Small intestine (tissue), 7 donors: ENCODE data around the gene ABI2. TPM values are rescaled to one million over a fixed set of nuclear protein-coding genes. Genes with fewer than 3 reads are reported as not detected.
A peak's percentile ranks its signal among the peaks of the same experiment; 100 is the strongest.

Experiments
- DNase-seq, 2 donors: peaks; one replicate each; pipeline versions ENCODE4 v3.0.0 to v3.0.0-alpha.2; 2013
- FAIRE-seq: peaks from 2 replicates; lab custom pipeline; 2012; peaks lifted over from hg19 to GRCh38; lab: Jason Lieb, UNC
- H3K27ac ChIP-seq, 3 donors: one replicate each; pipeline ENCODE4 v1.5.1; 2013; ENCODE audit warnings: low read length in 2 of 3, mild to moderate bottlenecking in 2 of 3, control low read depth in 1 of 3, inconsistent platforms in 1 of 3, low read depth in 1 of 3, moderate library complexity in 1 of 3
- H3K27me3 ChIP-seq, 3 donors: one replicate each; pipeline ENCODE4 v1.6.1; 2013; ENCODE audit warnings: low read length in 3 of 3, inconsistent platforms in 1 of 3; ENCODE audit not compliant: control insufficient read depth in 3 of 3, insufficient read depth in 3 of 3
- H3K36me3 ChIP-seq, 3 donors: one replicate each; pipeline ENCODE4 v1.6.1; 2013; ENCODE audit warnings: low read length in 3 of 3, inconsistent platforms in 1 of 3, low read depth in 1 of 3, mild to moderate bottlenecking in 1 of 3, moderate library complexity in 1 of 3; ENCODE audit not compliant: control insufficient read depth in 3 of 3, insufficient read depth in 2 of 3
- H3K4me1 ChIP-seq, 3 donors: one replicate each; pipeline ENCODE4 v1.6.1; 2013; ENCODE audit warnings: low read length in 2 of 3, inconsistent platforms in 1 of 3, low read depth in 1 of 3, mild to moderate bottlenecking in 1 of 3, moderate library complexity in 1 of 3; ENCODE audit not compliant: control insufficient read depth in 3 of 3, insufficient read depth in 2 of 3
- H3K4me3 ChIP-seq, 3 donors: one replicate each; pipeline ENCODE4 v1.5.1; 2013; ENCODE audit warnings: low read length in 3 of 3, control low read depth in 1 of 3, inconsistent platforms in 1 of 3, low read depth in 1 of 3, mild to moderate bottlenecking in 1 of 3, moderate library complexity in 1 of 3
- H3K9me3 ChIP-seq, 2 donors: one replicate each; pipeline ENCODE4 v1.6.1; 2013; ENCODE audit warnings: low read depth in 1 of 2, low read length in 1 of 2; ENCODE audit not compliant: control insufficient read depth in 2 of 2, insufficient read depth in 1 of 2
- WGBS, 3 donors: extraction: QIAGEN DNeasy Blood & Tissue Kit; methylation state at CpG; one replicate each; pipeline ENCODE4 v1.1.7; 2013; 5-methylcytosine and 5-hydroxymethylcytosine counted together
- polyA plus RNA-seq, 4 donors: library from polyadenylated mRNA; stranded (reverse) in 3 of 4; unstranded in 1 of 4; fragments of 200-250 nt in 3 of 4; fragments of 120-200 nt in 1 of 4; gene quantifications; one replicate each; pipeline versions ENCODE4 v1.2.1 to v1.2.3, GENCODE V29; 2013
- donor health status: healthy with polysubstance abuse.
- donor health status: control.
- donor health status: control.
- donor health status: Bipolar disorder and iron deficiency.
- donor health status: healthy.

ABI2 gene
- polyA plus RNA-seq, 4 donors = 0.67 to 21.1 (median 11.8) TPM

DNA sequence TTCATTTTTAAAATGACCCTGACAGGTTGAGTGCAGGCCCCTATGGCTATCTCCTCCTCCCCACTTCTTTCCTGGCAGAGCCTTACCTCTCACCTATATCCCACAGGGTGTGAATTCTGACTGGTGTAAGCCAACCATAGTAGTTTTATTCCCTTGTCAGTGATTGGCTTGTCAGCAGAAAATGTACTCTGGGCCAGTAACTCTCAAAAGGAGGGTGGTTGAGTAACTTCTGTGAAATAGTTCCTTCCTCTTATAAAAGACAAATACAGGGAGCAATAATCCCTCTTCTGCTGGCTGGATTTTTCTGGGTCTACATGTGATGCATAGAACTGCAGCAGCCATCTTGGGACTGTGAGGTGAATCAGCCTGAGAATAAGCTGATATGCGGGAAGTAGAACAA, 123.5 kb downstream of the ABI2 start:
- FAIRE-seq (no peak), DNase-seq (no peak)
- 95 to 97% (median 96%) methylated on average over 1 of the region's 1 CpG for WGBS, 3 donors
- H3K27me3 ChIP-seq = no peaks in the 10 kb centered on the region
- H3K9me3 ChIP-seq = no peaks in the 10 kb centered on the region
- H3K4me1 ChIP-seq = peaks cover 0 to 7% (median 3%) of the 10 kb centered on the region in 3 donors
- peaks cover 2 to 13% (median 2%) of the 10 kb centered on the region in 3 donors for H3K36me3 ChIP-seq
- H3K4me3 ChIP-seq = no peak overlapping the region
- no peak overlapping the region for H3K27ac ChIP-seq

DNA sequence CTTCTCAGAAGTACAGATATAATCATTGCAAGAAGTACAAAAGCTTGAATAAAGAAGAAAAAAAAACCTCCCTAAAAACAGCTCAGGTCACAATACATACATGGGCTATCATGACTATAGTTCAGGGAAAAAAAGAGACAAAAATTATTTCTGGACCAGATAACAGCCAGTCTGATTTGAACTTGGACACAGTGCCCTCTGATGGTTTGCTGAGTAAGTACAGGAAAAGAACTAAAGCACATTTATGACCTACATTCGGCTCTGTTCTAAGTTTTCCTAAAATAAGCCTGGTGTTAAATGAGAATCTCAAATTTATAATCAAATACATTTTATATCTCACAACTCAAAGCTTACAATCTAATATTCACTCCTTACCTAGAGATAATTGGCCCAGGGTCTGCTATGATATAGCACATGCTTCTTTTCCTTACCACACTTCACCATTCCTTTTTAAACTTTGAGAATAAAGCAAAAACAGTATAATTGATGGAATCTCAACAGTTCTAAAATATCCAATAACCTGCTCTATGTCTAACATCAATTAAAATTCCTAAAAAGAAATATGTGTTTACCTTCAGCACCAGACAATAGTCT, 125.8 kb downstream of the ABI2 start:
- Histone ChIP-seq H3K27ac (no peak overlapping the region), H3K9me3 (no peaks in the 10 kb centered on the region), H3K4me1 (peaks cover 0 to 7% (median 3%) of the 10 kb centered on the region in 3 donors), H3K4me3 (no peak overlapping the region), H3K27me3 (no peaks in the 10 kb centered on the region), H3K36me3 (peaks cover 0 to 21% (median 2%) of the 10 kb centered on the region in 3 donors)
- peak; percentile 62 to 64 for DNase-seq
- 0 to 8% (median 4%) methylated on average over 1 of the region's 1 CpG for WGBS, 3 donors
- FAIRE-seq = peak; percentile 26

DNA sequence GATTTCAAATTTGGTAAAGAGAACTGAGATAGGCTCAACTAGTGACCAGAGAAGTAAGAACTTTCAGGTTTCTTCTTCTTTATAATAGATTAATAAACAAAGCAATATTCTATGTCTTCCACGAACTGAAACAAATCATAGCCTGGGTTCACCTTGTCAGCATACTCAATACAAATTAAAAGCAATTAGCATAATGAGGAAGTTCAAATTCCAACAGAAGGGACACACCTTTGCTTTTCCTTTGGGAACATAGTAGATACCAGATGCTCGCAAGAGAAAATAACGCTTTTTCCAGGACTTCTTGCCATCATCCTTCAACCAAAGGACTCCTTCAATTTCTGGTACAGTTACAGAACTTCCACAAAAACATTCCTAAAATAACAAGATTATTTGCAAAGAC, 127.0 kb downstream of the ABI2 start:
- H3K27me3 ChIP-seq = no peaks in the 10 kb centered on the region
- H3K4me3 ChIP-seq = peak overlapping the region in 1 of 3 donors; percentile 7
- H3K4me1 ChIP-seq = peaks cover 0 to 7% (median 3%) of the 10 kb centered on the region in 3 donors
- DNase-seq (peak; percentile 21 to 89), FAIRE-seq (peak; percentile 55)
- 16 to 57% (median 37%) methylated on average over 3 of the region's 3 CpGs for WGBS, 3 donors
- H3K9me3 ChIP-seq = no peaks in the 10 kb centered on the region
- peaks cover 0 to 22% (median 3%) of the 10 kb centered on the region in 3 donors for H3K36me3 ChIP-seq
- peak overlapping the region in 2 of 3 donors; percentile 13 to 71 for H3K27ac ChIP-seq

DNA sequence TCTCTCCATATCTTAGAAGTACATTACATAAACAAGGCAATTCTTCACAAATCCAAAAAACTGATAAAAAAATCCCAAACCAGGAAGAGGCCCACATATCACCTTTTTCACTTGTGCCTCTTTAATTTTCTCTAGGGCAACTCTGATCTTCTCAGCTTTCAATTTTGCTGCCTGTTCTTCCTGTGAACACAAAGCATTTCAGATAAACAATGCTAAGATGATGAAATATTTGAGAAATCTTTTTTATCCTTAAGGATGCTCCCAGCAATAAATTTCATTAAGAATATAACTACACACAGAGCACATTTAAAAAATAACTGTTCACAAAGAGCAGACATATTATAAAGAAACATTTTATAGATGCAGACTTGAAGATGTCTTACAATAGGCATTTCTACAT, 133.6 kb downstream of the ABI2 start:
- Histone ChIP-seq H3K36me3 (peaks cover 0 to 21% (median 3%) of the 10 kb centered on the region in 3 donors), H3K4me3 (no peak overlapping the region), H3K27ac (no peak overlapping the region), H3K27me3 (no peaks in the 10 kb centered on the region), H3K4me1 (no peaks in the 10 kb centered on the region), H3K9me3 (no peaks in the 10 kb centered on the region)
- FAIRE-seq (no peak), DNase-seq (no peak)

DNA sequence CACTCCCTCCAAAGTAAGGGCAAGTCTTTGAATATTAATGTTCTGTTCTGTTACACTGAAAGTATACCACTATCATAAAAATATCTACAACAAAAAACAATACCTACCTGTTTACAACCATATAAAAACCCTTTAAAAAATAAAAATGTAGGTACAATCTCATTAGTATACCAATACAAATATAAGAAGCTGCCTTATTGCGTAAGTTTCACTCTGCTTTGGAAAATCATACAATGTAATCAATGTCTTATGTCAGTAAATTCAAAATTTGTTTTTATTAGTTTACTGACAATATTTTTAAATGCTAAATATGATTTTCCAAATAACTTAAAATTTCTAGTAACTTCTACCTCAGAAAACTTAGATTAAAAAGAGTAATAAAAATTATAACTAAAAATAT, 134.1 kb downstream of the ABI2 start:
- Histone ChIP-seq H3K27ac (no peak overlapping the region), H3K4me3 (no peak overlapping the region), H3K36me3 (peaks cover 0 to 18% (median 2%) of the 10 kb centered on the region in 3 donors), H3K9me3 (no peaks in the 10 kb centered on the region), H3K4me1 (no peaks in the 10 kb centered on the region), H3K27me3 (no peaks in the 10 kb centered on the region)
- DNase-seq (no peak), FAIRE-seq (peak; percentile 82)
- WGBS, 3 donors = 94 to 98% (median 95%) methylated on average over 1 of the region's 1 CpG

DNA sequence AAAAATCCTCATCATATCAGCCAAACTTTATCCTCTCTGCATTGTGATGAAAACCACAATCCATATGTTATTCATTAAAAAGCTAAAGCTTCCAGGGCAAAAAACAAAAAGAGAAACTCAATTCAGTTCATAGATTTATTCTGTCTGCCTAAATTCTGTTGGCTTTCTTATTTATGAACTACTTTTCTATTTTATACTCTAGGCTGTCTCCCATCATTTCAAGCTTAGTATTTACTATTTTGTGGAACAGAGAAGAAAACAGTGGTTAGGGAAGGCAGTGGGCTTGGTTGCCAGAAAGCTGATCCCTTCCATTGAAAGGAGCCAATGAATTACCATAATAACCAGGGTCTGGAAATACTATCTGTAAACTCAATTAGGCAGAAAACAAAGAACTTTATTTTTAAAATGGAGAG, 135.1 kb downstream of the ABI2 start:
- FAIRE-seq (no peak), DNase-seq (no peak)
- peaks cover 0 to 14% (median 1%) of the 10 kb centered on the region in 3 donors for H3K36me3 ChIP-seq
- no peak overlapping the region for H3K4me3 ChIP-seq
- H3K27me3 ChIP-seq = no peaks in the 10 kb centered on the region
- no peak overlapping the region for H3K27ac ChIP-seq
- no peaks in the 10 kb centered on the region for H3K9me3 ChIP-seq
- no peaks in the 10 kb centered on the region for H3K4me1 ChIP-seq

DNA sequence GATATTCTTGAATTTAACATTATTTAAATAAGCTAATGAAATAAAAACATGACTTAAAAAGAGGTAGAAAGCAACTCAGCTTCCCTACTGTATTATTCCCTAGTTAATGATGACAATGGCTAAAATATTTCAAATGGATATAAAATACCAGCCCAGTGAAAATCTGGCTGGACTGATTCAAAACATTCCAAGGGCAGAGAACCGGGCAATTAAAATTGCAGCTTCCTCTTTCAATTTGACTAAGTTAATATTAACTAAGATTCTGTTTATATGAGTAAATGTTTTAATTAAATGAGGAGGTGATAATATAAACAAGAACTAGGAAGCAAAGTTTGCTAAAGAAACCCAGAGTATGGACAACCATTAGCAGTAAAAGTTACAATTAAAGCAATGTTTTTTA, 141.4 kb downstream of the ABI2 start:
- H3K36me3 ChIP-seq = peaks cover 0 to 5% (median 0%) of the 10 kb centered on the region in 3 donors
- H3K27me3 ChIP-seq = no peaks in the 10 kb centered on the region
- H3K9me3 ChIP-seq = no peaks in the 10 kb centered on the region
- H3K27ac ChIP-seq = no peak overlapping the region
- DNase-seq (peak in 1 of 2 donors; percentile 49), FAIRE-seq (no peak)
- WGBS, 3 donors = 8 to 15% (median 8%) methylated on average over 1 of the region's 1 CpG
- no peak overlapping the region for H3K4me3 ChIP-seq
- peaks cover 0 to 6% (median 0%) of the 10 kb centered on the region in 3 donors for H3K4me1 ChIP-seq

DNA sequence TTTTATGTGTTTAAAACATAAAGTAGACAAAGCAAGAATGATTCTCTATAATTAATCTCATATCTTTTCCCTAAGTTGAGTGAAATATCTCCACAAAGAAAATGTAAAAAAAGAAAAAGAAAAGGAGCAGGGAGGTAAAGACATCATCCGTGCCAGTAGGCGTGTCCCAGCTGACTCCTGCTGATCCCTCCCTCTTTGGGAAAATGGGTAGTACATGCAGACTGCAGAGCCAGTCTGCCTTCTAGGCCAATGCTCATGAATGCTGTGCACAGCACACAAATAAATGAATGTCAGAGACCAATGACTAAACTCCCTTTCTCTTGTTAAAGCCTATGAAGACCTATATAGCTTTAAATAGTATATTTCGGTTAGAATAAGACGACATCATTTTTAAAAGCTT, 142.2 kb downstream of the ABI2 start:
- WGBS, 3 donors = 52 to 70% (median 66%) methylated on average over 4 of the region's 4 CpGs
- FAIRE-seq (no peak), DNase-seq (peak; percentile 22 to 49)
- no peaks in the 10 kb centered on the region for H3K9me3 ChIP-seq
- no peaks in the 10 kb centered on the region for H3K27me3 ChIP-seq
- H3K4me1 ChIP-seq = peaks cover 0 to 6% (median 0%) of the 10 kb centered on the region in 3 donors
- peak overlapping the region in 1 of 3 donors; percentile 2 for H3K27ac ChIP-seq
- H3K4me3 ChIP-seq = no peak overlapping the region
- H3K36me3 ChIP-seq = peaks cover 0 to 11% (median 0%) of the 10 kb centered on the region in 3 donors

DNA sequence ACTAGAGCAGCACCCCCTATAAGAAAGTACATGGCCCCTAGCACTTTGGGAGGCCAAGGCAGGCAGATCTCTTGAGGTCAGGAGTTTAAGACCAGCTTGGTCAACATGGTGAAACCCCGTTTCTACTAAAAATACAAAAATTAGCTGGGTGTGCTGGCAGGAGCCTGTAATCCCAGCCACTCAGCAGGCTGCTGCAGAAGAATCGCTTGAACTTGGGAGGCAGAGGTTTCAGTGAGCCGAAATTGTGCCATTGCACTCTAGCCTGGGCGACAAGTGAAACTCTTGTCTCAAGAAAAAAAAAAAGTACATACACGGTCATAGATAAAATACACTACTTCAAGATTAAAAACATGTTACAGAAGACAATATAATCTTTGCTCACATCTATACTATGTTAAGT, 143.1 kb downstream of the ABI2 start:
- Histone ChIP-seq H3K4me3 (no peak overlapping the region), H3K36me3 (peaks cover 0 to 8% (median 0%) of the 10 kb centered on the region in 3 donors), H3K27ac (no peak overlapping the region), H3K4me1 (peaks cover 0 to 6% (median 0%) of the 10 kb centered on the region in 3 donors), H3K9me3 (no peaks in the 10 kb centered on the region), H3K27me3 (no peaks in the 10 kb centered on the region)
- 80 to 91% (median 86%) methylated on average over 5 of the region's 5 CpGs for WGBS, 3 donors
- FAIRE-seq (no peak), DNase-seq (no peak)
